GM19455 (cell line): Measurements from ENCODE around the gene PDZRN3.

Source experiments
- ATAC-seq: cut with Tn5 transposase; IDR thresholded peaks from one replicate; pipeline ENCODE4 v1.9.1; 2021; ENCODE audit not compliant: unreplicated experiment

Gene PDZRN3

GRCh38 chr3:73525591-73525990, 99.2 kb downstream of the PDZRN3 start:
- no peak for ATAC-seq

- ATAC-seq: no peak
These were observed 101.1 kb downstream of the PDZRN3 start for GRCh38 chr3:73523661-73524060.

DNA sequence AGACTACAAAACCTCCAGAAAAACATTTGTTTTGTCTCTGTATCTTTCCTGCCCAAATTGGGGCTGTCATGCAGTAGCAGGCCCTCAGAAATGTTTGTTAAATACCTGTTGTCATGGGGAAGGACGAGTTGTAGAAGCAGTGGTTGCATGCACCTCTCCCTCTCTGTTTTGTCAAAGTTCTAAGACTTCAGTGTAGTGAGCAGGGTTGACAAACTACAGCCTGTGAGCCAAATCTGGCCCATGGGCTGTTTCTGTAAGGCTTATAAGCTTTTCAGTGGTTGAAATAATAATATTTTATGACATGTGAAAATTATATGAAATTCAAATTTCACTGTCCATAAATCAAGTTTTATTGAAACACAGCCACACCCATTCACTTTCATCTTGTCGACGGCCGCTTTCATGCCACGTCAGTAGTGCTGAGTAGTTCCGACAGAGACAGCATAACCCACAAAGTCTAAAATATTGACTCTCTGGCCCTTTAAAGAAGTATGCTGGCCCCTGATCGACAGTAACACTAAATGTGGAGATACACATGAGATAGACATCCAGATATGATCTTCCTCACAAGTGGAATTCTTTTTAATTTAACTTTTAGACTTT, 102.9 kb downstream of the PDZRN3 start:
- ATAC-seq: no peak

DNA sequence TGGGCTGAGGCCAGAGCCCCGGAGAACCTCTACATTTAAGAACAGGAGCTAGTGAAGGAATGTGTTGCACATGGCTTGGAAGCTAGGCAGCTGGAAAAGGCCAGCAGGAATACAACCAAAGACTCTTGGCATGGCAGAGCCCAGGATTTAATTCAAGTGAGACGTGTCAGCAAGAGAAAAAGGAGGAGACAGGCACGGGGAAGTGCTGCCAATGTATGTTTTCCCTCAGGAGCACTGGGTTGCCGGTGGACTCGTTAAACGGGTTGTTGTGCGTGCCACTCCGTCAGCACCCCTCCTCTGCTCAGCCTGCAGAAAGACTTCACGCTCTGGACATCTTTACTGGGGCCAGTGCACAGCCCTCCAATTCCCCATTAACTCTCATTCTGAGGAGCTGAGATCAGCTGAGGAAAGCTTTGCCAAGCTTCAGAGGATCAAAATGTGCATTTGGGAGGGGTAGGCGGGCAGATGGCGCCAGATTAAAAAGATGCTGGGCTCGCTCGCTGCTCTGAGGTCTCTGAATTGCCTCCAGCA, 103.7 kb downstream of the PDZRN3 start:
- no peak for ATAC-seq

DNA sequence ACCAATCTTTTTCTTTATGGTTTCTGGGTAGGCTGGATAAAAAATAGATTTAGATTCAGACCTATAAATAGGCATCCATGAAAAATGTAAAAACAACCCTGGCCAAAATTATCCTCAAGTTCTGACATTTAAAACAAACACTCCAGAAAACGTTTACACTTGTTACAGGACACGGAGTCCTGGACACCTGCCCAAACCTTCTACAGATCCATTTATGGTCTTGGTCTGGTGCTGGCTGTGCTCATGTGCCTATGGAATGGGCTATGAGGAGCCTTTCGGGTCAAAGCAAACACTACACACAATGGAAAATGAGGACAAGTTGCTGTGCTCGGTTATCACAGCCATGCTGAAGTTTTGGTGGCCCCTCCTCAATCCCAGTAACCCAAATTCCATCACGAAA, 108.1 kb downstream of the PDZRN3 start:
- no peak for ATAC-seq

GRCh38 chr3:73513260-73513659, 111.5 kb downstream of the PDZRN3 start:
- ATAC-seq: no peak

DNA sequence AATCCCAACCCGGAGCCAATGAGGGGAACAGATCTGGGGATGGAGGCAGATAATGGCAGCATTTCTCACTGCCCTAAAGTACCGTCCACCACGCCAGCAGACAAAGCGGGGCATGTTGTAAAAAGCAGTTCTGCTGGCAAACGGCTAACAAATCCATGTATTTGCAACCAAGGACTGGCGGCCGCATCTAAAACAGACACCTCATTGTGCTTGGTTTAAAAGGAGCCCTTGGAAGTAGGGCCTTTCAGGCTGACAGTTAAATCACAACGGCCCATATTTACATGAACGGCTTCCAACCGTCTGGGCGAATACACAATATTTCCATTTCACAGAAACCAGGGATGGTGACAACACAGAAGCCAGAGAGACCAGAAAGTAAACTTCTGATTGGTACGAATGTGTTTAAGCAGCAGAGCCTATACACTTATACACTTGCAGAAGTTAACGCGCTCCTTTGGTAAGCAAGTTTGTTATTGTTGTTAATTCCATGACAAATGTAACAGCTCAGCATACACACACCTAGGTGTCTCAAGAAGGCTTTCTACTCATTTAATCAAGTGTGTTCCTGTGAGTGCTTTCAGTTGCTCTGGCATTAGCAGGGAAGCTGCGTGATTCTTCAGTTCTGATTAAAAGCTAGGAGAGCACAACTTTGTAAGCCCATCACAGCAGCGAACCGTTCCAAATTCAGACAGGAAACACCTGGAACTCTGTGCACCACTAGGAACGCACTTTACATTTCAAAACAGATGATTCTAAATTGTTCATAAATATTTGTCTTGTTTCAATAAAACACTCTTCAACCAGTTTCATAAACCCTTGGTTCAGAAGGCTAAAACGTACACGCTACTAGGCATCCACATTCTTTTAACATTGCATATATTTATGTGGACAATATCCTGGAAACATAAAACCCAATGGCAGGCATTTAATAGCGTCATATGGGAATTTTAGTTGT, 112.9 kb downstream of the PDZRN3 start:
- ATAC-seq: no peak

DNA sequence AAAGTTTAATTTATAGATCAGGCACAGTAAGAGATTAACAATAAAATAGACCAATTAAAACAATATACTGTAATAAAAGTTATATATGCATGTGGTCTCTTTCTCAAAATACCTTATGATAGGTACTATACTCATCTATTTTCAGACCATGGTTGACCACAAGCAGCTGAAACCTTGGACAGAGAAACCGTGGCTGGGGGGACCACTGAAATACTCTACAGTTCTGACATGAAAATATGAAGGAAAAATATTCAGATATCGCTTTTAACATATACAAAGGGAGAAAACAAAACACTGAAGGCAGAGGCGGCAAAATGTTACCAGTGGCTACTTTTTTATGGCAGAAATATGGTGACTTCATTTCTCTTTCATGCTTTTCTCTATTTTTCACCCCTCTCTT, 114.0 kb downstream of the PDZRN3 start:
- no peak for ATAC-seq

GRCh38 chr3:73510334-73510733, 114.4 kb downstream of the PDZRN3 start:
- no peak for ATAC-seq

DNA sequence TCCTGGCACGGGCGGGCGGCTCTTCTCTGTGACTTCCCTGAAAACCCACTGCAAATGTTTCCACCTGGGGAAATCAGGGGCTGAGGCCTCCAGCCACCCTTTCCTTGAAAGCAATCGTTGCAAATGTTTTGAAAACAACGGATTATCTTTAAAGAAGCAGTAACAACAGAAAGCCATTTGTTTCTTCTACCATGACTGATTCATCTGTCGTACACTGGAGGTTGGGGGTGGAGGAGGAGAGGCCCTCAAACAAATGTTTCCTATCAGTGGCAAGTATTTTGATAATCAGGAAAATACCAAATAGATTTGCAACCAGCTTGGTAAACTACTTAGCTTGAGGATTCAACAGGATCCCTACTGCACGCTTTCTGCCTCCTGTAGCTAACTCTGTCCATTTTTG, 114.9 kb downstream of the PDZRN3 start:
- no peak for ATAC-seq

DNA sequence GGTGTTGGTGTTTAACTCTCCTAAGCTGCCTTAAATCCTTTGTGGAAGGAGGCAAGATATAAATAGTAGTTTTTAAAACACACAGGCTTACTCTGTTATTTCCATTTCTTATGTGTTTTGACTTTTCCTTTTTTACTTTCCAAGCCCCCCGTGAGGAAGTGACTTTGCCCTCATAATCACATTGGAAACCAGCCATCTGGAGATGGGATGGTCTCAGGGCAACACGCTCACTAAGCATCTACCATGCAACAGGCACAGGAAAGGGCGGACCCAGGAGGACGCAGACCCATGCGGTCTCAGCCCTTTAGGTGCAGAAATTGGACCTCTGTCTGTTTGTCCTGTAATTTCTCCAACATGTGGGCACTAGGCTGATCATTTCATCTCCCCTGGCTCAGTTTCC, 115.7 kb downstream of the PDZRN3 start:
- ATAC-seq: no peak

DNA sequence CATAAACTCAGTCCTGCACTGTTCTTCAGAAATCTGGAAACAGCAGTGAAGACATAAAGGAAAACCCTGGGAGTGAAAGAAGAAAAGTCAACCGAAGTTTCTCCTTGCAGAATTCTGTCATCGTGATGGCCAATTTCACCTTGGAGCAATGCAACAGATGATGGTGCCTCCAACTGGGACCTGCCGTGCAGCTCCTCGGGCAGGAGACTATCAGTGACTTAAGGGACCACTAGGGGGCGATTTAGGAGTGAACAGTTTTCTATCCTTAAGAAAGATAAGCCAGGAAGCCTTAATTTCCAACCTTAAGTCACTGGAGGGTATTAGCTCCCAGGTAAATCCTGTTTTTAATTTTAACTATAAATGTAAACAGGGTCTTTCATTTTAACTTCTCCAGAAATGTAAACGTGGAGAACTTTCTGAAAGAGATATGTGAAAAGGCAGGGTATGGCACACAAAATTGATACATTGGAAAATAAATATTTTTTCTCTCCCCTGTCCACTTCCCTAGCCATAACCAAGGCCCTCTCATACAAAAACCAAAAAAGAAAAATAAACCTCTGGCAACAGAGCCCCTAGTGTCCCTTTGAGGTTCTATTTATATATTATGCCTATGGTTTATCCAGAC, 116.3 kb downstream of the PDZRN3 start:
- ATAC-seq: no peak

DNA sequence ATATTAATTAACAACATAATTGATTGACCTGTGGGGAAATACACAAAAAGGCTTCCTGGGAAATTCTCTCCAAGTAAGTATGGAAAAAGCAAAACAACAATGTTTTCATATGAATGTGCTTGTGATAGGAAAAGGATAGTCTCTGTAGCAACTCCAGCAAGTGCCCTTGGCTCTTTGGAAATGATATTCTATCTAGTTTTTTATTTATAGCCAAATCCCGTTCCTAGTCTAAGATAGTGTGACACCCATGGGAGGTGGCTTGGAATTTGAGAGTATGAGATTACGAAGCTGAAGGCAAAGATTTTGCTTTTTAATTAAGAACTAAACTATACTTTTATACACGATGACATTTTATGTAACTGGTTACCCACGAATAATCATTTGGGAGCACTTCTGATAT, 119.9 kb downstream of the PDZRN3 start:
- no peak for ATAC-seq

- ATAC-seq: no peak
These were observed 120.5 kb downstream of the PDZRN3 start for GRCh38 chr3:73504239-73504638.

DNA sequence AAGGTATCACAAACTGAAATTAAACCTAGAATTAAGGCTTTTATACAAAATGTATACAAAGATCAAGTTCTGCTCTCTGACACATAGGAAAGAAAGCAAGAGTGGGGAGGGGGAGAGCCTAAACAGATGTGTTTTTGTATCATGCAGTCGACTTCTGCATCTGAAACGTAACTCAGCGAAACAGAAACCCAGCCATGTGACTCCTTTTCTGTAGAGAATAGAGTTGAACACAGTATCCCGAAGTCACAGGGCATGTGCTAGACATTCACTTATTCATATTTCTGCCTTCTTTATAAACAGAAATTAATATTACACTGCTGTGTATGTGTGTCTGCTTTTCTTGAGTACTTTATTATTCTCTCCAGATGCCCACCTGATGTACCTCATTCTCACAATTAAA, 121.0 kb downstream of the PDZRN3 start:
- ATAC-seq: peak; percentile 56

DNA sequence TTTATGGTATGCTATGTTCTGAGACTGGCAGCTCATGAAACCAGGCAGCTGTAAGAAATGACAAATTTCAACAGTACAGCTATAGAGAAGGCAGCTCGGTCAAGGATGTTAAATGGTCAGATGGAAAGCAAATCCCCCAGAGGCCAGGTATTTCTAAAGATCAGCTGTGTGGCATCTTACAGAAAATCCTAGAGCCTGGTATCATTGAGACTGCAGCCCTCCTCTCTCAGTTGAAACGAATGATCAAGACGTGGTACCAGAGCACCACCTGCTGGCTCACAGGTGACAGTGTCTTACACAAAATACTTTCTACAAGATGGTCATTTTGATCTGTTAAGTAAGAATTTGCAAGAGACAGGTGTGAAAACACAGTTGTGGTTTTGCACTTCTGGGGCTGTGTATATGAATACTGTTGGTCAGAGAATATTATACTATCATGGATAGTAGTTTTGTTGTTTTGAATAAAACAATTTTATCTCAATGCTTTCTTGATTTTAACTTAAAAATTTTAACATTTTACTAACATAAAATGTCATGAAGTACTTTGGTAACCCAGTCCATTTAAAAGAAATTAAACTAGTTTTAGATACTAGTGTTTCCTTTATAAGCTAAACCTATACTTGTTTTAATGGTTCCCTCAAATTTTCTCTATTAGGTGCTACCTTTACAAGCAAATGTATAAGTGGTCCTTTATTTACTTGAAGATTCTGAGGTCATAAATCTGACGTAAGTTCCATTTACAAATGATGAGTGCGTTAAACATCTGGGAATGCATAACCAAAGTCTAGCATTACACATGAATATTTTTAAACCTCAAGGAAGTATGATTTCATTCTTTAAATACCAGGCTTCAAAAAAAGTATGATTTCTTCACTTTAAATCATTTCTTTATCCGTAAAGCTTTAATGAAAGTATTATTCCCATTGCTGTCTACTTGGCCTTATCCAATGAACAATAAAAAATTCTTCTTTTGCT, 121.8 kb downstream of the PDZRN3 start:
- peak; percentile 70 for ATAC-seq

DNA sequence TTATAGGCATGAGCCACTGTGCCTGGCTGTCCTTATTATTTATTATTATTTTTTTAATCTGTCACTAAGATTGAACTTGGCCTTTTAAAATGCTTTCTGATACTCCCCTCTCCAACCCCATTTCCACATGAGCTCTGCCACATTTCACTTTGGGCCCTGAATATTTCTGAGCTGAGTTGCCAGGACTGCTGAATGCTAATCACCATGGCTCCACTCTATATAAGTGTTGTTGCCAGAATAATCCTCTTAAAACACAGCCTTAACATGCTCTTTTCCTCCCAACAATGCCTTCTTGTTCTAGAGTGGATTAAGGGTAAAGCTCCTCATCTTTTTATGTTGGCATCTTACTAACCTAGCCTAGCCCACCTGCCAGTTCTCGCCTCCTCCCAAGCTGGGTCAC, 124.4 kb downstream of the PDZRN3 start:
- no peak for ATAC-seq

DNA sequence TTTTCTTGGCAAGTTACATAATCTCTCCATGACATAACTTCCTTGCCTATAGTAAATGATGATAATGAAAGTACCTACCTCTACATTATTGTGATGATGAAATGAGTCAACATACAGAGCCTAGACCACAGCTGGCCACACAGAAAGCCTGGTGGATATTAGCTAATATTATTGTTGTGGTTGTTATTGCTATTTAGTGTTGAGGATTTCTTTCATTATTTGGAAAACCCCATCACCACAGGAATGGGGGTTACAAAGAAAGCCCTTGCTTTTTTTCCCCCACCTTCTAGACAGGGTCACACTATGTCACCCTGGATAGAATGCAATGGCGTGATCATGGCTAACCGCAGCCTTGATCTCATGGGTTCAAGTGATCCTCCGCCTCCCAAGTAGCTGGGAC, 125.0 kb downstream of the PDZRN3 start:
- no peak for ATAC-seq

GRCh38 chr3:73498764-73499622, 125.7 kb downstream of the PDZRN3 start:
- no peak for ATAC-seq
